ENCODE data around the gene TALDO1.

Gene TALDO1

DNA sequence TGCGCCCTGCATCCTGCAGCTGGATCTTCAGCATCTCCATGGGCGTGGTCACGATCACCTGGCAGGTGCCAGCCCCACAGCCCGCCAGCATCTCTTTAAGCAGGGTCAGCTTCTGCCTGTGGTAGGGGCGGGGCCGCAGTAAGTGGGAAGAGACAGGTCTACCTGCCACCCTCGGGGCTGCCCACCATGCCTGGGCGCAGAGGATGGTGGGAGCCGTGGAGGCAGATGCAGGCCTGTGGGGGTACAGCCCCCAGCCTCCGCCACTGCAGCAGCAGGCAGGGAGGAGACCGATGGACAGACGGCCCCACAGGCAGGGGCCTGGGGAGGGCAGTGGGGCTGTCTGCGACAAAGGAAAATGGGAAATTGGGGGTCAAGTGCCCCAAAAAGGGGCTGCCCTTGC lies 45.6 kb downstream of the TALDO1 start:
- no peak for TF ChIP-seq CTCF (IDR thresholded peaks at IDR 0.05; ENCODE audit: extremely low read depth, missing control alignments)
- DNase-seq (ENCODE audit: low spot score) = no peak

- DNase-seq (ENCODE audit: low spot score) = no peak
- TF ChIP-seq CTCF (IDR thresholded peaks at IDR 0.05; ENCODE audit: extremely low read depth, missing control alignments) = no peak
These were observed 46.3 kb downstream of the TALDO1 start for GRCh38 chr11:793556-793955.

DNA sequence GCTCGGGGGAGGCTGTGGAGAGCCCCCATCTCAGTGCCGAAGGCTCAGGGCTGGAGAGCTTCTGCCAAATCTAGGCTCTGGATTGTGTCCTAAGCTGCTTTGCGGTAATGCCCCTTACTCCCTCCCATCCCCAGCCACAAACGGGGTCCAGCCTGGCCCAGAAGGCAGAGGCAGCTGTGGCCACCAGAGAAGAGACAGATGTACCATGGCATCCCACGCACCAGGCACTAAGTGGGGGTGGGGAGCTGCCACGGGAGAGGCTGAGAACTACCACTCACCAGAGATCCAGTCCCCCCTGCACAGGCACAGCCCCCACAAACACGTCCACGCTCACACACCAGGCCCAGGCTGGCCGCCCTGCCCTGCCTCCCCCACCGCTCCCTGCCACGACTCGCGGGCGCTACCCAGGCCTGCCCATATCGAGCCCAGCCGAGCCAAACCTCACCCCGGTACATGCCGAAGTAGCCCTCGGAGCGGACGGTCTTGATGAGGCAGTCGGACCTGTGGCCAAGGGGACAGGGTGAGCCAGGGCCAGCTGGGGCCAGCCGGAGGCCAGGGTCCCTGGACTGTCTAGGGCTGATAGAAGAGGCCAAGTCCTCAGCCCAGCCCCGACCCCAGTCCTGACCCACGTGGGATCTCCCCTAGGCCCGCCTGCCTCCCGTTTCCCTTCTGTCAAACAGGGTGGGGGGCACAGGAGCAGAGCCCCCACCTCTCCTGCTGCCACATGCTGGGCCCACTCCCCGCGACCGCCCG lies 46.9 kb downstream of the TALDO1 start:
- no peak for DNase-seq (ENCODE audit: low spot score)
- TF ChIP-seq CTCF (IDR thresholded peaks at IDR 0.05; ENCODE audit: extremely low read depth, missing control alignments) = no peak

GRCh38 chr11:794766-795633 lies 47.7 kb downstream of the TALDO1 start:
- no peak for DNase-seq (ENCODE audit: low spot score)
- no peak for TF ChIP-seq CTCF (IDR thresholded peaks at IDR 0.05; ENCODE audit: extremely low read depth, missing control alignments)

DNA sequence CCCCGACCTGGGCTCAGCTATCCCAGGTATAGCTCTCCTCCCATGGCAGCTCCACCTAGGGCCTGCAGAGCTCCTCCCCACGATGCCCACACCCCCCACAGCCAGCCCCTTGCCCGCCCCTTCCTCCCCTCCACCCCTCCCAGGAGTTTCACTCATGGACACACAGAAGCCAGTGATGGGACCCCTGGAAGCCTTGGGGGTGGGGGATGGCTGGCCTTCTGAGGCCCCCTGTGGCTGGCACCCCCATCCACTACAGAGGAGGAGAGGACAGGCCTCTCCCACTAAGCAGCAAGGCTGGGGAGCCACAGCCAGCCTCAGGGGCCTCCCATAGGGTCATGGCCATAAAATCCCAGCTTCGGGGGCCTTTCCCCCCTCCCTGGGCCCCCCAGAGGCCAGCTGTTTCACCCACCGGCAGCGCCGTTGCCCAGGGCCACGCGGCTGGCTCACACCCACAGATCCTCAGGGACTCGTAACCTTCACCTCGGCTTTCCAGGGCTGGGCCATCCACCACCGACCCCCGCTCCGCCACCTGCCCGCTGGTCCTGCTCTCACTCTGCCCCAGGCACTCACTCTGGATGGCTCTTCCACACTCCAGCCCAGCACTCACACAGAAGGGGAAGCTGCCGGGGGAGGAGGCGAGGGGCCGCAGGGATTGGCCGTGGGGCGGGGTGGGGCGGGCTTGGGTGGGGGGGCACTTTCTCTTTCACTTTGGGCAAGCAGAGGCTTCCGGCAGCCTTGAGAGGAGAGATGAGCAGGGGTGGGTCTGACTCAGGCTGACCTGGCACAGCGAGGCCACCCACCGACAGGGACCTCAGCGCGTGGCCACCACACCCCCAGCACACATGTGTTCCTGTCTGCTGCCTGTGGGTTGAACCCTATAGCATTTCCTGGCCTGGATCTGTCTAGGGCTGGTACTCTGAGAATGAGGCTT lies 48.6 kb downstream of the TALDO1 start:
- DNase-seq (ENCODE audit: low spot score) = peak; percentile 96
- no peak for TF ChIP-seq CTCF (IDR thresholded peaks at IDR 0.05; ENCODE audit: extremely low read depth, missing control alignments)

DNA sequence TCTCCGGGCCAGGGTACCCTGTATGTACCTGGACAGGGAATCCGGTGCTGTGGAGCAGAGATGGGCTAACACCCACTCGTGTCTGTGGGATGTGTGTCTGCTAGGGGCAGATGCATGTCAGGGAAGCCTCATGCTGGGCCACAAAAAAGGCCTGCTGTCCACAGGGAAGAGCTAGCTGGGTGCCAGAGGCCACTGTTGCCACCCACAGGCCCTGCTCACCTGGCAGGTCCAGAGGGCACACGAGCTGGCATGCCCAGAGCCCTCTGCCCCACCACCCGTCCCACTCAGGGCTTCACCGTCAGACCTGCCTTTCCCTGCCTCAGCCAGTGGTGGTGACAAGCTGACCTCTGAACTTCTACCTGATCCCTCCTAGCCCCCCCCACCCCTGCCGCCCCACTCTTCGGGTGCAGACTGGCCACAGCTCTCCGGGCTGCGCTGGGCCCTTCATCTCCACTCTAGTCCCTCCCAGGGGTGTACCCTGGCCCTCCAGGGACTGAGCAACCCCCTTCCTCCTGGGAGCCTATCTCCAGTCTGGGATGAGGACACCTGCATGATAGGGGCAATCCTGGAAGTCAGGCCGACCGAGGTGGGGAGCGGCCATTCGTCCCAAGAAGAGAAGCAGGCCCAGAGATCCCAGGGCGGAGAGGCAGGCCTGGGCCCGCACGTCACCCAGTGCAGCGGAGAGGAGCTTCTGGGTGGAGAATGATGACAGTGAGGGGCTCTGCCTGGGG lies 49.5 kb downstream of the TALDO1 start:
- no peak for DNase-seq (ENCODE audit: low spot score)
- no peak for TF ChIP-seq CTCF (IDR thresholded peaks at IDR 0.05; ENCODE audit: extremely low read depth, missing control alignments)

Measured in GM20000 (cell line).